SK-N-SH treated with all-trans-retinoic acid at 6 μM for 48 hours (cell line): Measurements from ENCODE around the gene PTBP3.

Experiments used
- ARNTL ChIP-seq: fragments of 450-650 bp; formaldehyde crosslinking; IDR thresholded peaks from 2 replicates; pipeline ENCODE4 v1.5.0; 2020; ENCODE audit warnings: low read depth, mild to moderate bottlenecking, moderate library complexity, borderline replicate concordance
- CREB5 ChIP-seq: fragments of 250-450 bp; sonication (Bioruptor Pico); IDR thresholded peaks from 2 replicates; pipeline ENCODE4 v1.5.1; 2020; ENCODE audit warnings: low read depth, mild to moderate bottlenecking, moderate library complexity
- ESRRG ChIP-seq: fragments of 250-450 bp; sonication (Bioruptor Pico); IDR thresholded peaks from 2 replicates; pipeline ENCODE4 v1.6.1; 2021; ENCODE audit warnings: mild to moderate bottlenecking
- GLIS3 ChIP-seq: fragments of 250-450 bp; sonication (Bioruptor Pico); IDR thresholded peaks from 2 replicates; pipeline ENCODE4 v1.5.0; 2020; ENCODE audit warnings: mild to moderate bottlenecking, moderate library complexity
- ISL1 ChIP-seq: fragments of 250-450 bp; sonication (Bioruptor Pico); IDR thresholded peaks from 2 replicates; pipeline ENCODE4 v2.1.2; 2022; ENCODE audit warnings: mild to moderate bottlenecking, moderate library complexity
- PATZ1 ChIP-seq: fragments of 250-450 bp; sonication (Bioruptor Pico); IDR thresholded peaks from 2 replicates; pipeline ENCODE4 v1.8.0; 2020; ENCODE audit warnings: mild to moderate bottlenecking, moderate library complexity, borderline replicate concordance
- RARB ChIP-seq: fragments of 250-450 bp; sonication (Bioruptor Pico); IDR thresholded peaks from 2 replicates; pipeline ENCODE4 v1.8.0; 2021; ENCODE audit warnings: mild to moderate bottlenecking, moderate library complexity
- ZFP3 ChIP-seq: fragments of 250-450 bp; sonication (Bioruptor Pico); IDR thresholded peaks from 2 replicates; pipeline ENCODE4 v1.5.0; 2020; ENCODE audit warnings: mild to moderate bottlenecking, moderate library complexity
- ZFP30 ChIP-seq: fragments of 450-650 bp; formaldehyde crosslinking; IDR thresholded peaks from 2 replicates; pipeline ENCODE4 v1.5.0; 2022; ENCODE audit warnings: mild to moderate bottlenecking, moderate library complexity
- ZNF565 ChIP-seq: fragments of 450-650 bp; formaldehyde crosslinking; conservative IDR thresholded peaks from 2 replicates; pipeline ENCODE4 v1.5.0; 2020; ENCODE audit warnings: low read depth, mild to moderate bottlenecking, moderate library complexity
- ZNF70 ChIP-seq: fragments of 450-650 bp; formaldehyde crosslinking; IDR thresholded peaks from 2 replicates; pipeline ENCODE4 v1.5.0; 2020; ENCODE audit warnings: mild to moderate bottlenecking, moderate library complexity

- TF ChIP-seq RARB (CRISPR knock-in tag) (no peak), GLIS3 (CRISPR knock-in tag) (no peak), ZFP30 (CRISPR knock-in tag) (no peak), ISL1 (no peak), ZFP3 (no peak), ZNF70 (CRISPR knock-in tag) (no peak), ESRRG (CRISPR knock-in tag) (no peak), ARNTL (CRISPR knock-in tag) (no peak), CREB5 (CRISPR knock-in tag) (no peak), ZNF565 (CRISPR knock-in tag) (no peak), PATZ1 (CRISPR knock-in tag) (no peak)
Observed at GRCh38 chr9:112299514-112299913, 33.9 kb downstream of the PTBP3 start.
